Gastroesophageal sphincter (tissue), 3 donors: Measurements from ENCODE around the gene NCKAP5.

Experiments used
- CTCF ChIP-seq, 4 experiments: fragments of 200-600 bp in 2 of 4; fragments of 450-650 bp in 2 of 4; sonication (generic) in 1 of 4; IDR thresholded peaks; one replicate each; pipeline ENCODE4 v1.5.1; 2017 to 2019; ENCODE audit warnings: antibody characterized with exemption in 4 of 4, mild to moderate bottlenecking in 2 of 4, moderate library complexity in 2 of 4
- EP300 ChIP-seq: sonication (generic); formaldehyde crosslinking; IDR thresholded peaks from one replicate; pipeline ENCODE4 v1.6.1; 2017; ENCODE audit warnings: antibody characterized with exemption, mild to moderate bottlenecking
- POLR2A ChIP-seq, 2 donors: fragments of 450-650 bp; IDR thresholded peaks; one replicate each; pipeline ENCODE4 v1.6.1; 2017; ENCODE audit warnings: antibody characterized with exemption in 2 of 2, mild to moderate bottlenecking in 2 of 2, moderate library complexity in 1 of 2
- POLR2AphosphoS5 ChIP-seq: sonication (generic); formaldehyde crosslinking; IDR thresholded peaks from one replicate; pipeline ENCODE4 v1.6.1; 2017; ENCODE audit warnings: antibody characterized with exemption

GRCh38 chr2:133393895-133394294 lies 174.4 kb downstream of the NCKAP5 start:
- no peak for TF ChIP-seq POLR2A (IDR thresholded peaks at IDR 0.05)
- TF ChIP-seq POLR2AphosphoS5: no peak
- no peak for TF ChIP-seq CTCF (IDR thresholded peaks at IDR 0.05)
- no peak for TF ChIP-seq EP300
